ENCODE data around the gene ACO2.

The ACO2 gene

DNA sequence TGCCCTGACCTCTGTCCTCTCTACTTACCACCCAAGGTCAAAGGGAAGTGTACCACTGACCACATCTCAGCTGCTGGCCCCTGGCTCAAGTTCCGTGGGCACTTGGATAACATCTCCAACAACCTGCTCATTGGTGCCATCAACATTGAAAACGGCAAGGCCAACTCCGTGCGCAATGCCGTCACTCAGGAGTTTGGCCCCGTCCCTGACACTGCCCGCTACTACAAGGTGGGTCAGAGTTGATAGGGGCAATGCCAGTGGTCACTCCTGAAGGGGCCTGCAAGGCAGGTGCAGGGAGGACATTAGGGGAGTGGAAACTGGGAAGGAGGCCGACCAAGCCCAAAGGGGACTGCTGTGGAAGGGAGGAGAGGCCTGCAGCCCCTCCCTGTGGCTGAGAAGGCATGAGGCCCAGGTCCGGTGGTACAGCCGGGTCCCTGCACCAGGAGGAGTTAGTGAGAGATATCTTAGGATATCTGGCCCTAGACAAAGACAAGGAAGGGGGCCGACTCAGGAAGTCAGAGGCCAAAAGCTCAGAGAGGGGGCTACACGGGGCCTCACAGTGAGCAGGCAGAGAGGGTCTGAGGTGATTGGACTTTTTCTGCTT lies 57.4 kb downstream of the ACO2 start:
- TF ChIP-seq, protein P1, sequence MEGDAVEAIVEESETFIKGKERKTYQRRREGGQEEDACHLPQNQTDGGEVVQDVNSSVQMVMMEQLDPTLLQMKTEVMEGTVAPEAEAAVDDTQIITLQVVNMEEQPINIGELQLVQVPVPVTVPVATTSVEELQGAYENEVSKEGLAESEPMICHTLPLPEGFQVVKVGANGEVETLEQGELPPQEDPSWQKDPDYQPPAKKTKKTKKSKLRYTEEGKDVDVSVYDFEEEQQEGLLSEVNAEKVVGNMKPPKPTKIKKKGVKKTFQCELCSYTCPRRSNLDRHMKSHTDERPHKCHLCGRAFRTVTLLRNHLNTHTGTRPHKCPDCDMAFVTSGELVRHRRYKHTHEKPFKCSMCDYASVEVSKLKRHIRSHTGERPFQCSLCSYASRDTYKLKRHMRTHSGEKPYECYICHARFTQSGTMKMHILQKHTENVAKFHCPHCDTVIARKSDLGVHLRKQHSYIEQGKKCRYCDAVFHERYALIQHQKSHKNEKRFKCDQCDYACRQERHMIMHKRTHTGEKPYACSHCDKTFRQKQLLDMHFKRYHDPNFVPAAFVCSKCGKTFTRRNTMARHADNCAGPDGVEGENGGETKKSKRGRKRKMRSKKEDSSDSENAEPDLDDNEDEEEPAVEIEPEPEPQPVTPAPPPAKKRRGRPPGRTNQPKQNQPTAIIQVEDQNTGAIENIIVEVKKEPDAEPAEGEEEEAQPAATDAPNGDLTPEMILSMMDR (IDR thresholded peaks at IDR 0.05; ENCODE audit: borderline replicate concordance, insufficient read depth, low read depth, low read length), result no peak
- no peak overlapping the region for H3K4me3 ChIP-seq (ENCODE audit: low read depth, low read length)

DNA sequence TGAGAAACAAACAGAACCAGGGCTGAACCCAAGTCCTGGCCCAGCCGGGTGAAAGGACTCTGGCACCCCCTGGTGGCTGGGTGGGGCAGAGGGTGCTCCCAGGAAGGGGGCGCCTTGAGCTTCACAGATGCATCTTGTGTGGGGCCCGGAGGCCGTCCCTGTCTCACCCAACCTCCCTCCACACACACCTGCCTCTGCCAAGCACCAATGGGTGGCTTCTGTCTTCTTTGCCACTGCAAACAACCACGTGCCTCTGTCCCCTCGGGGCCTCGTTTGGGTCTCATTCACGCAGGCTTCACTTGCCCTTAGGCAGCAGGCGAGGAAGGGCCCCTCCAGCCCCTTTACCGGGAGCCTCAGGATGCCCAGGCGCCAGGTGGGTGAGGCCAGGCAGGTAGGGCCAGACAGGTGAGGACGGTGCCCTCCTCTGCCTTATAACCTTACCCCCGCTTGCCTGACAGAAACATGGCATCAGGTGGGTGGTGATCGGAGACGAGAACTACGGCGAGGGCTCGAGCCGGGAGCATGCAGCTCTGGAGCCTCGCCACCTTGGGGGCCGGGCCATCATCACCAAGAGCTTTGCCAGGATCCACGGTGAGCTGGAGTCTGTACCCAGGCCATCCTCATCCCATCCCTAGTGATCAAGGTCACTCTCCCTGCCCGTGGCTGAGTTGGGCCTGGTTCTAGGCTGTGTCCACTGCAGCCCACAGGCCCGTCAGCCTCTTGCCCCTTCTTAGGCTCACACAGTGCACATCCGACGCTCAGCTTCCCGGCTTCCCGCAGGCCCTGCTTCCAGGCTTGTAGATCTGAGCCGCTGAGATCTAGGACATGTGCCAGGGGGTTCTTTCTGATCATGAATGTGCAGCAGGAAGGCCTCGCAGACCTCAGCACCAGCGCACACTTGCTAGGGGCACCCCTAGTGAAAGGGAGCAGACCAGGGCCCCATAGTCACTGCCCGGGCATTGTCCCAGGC lies 58.2 kb downstream of the ACO2 start:
- TF ChIP-seq, protein P1 (IDR thresholded peaks at IDR 0.05; ENCODE audit: borderline replicate concordance, insufficient read depth, low read depth, low read length), result peak; percentile 94
- H3K4me3 ChIP-seq (ENCODE audit: low read depth, low read length), result no peak overlapping the region

DNA sequence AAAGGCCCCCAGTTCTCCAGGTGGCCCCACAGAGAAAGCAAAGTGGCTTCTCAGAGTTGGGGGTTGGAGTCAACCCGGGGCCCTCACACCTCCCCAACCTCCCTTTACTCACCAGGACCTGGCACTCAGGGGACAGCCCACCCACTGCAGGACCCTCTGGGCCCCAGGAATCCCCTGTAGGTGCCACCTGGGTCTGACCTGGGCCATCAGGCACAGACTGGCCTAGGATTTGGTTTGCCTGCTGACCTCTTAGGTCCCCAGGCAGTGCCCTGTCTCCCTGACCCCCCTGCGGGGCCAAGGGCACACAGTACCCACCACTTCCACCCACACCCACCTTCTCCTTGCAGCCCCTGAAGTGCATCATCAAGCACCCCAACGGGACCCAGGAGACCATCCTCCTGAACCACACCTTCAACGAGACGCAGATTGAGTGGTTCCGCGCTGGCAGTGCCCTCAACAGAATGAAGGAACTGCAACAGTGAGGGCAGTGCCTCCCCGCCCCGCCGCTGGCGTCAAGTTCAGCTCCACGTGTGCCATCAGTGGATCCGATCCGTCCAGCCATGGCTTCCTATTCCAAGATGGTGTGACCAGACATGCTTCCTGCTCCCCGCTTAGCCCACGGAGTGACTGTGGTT lies 59.3 kb downstream of the ACO2 start:
- no peak overlapping the region for H3K4me3 ChIP-seq (ENCODE audit: low read depth, low read length)
- TF ChIP-seq, protein P1 (IDR thresholded peaks at IDR 0.05; ENCODE audit: borderline replicate concordance, insufficient read depth, low read depth, low read length), result no peak

DNA sequence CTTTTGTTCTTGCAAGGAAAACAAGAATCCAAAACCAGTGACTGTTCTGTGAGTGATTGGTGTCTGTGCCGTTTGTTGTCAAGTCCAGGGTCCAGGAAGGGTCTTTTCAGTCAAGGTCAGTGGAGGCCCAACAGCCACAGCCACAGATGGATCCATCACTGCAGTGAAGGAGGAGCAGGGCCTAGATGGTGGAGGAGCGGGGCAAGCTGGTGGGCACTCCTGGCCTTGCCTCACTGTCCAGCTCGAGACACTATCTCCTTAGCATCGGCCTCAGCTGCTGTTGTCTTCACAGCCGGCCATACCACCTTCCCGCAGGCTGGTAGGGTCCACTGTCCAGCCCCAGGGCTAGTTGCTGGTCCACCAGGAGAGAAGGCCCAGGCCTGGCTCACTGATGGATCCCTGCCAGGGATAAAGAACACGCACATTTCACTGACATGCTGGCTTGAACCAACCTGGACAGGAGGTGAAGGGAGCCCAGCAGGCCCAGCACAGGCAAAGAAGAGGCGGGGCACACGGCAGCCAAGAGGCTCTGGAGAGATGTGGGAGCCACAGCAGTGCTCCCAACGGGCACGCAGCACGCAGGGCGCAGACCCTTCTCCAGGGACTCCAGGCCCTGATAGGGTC lies 60.1 kb downstream of the ACO2 start:
- TF ChIP-seq, protein P1 (IDR thresholded peaks at IDR 0.05; ENCODE audit: borderline replicate concordance, insufficient read depth, low read depth, low read length), result no peak
- no peak overlapping the region for H3K4me3 ChIP-seq (ENCODE audit: low read depth, low read length)

DNA sequence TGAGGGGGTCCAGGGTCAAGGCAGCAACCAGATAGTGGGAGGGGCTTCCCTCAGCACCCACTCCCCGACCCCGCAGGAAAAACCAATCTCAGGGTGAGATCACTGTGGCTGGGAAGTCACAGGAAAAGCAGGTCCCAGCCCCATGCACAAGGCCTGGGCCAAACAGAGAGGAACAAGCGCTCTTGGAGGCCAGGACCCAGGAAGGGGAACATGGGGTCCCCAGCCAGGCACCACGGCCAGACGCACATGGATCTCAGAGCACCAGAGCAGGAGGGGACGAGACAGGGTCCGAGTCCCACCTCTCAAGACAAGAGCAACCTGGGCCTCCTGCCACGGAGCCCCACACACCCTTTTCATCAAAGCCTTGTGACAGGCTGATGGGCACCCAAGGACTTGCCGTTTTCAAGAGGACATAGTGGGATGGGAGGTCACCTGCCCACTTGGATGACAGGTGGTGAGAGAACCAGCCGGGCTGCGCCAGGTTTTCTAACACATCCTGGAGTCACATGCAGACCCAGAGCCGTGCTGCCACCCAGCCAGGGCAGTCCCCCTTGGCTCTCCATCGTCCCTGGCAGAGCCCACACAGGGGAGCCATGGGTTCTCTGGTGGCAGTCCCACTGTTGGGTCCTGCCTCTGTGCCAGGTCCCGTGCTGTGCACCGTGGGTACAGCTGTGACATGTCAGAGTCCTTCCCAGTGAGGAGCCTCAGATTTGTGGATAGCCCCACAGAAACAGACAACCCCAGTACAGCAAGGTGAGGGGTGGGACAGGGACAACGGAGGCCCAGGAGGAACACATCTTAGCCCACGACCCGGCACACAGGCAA lies 62.2 kb downstream of the ACO2 start:
- TF ChIP-seq, protein P1 (IDR thresholded peaks at IDR 0.05; ENCODE audit: borderline replicate concordance, insufficient read depth, low read depth, low read length), result no peak
- H3K4me3 ChIP-seq (ENCODE audit: low read depth, low read length), result no peak overlapping the region

DNA sequence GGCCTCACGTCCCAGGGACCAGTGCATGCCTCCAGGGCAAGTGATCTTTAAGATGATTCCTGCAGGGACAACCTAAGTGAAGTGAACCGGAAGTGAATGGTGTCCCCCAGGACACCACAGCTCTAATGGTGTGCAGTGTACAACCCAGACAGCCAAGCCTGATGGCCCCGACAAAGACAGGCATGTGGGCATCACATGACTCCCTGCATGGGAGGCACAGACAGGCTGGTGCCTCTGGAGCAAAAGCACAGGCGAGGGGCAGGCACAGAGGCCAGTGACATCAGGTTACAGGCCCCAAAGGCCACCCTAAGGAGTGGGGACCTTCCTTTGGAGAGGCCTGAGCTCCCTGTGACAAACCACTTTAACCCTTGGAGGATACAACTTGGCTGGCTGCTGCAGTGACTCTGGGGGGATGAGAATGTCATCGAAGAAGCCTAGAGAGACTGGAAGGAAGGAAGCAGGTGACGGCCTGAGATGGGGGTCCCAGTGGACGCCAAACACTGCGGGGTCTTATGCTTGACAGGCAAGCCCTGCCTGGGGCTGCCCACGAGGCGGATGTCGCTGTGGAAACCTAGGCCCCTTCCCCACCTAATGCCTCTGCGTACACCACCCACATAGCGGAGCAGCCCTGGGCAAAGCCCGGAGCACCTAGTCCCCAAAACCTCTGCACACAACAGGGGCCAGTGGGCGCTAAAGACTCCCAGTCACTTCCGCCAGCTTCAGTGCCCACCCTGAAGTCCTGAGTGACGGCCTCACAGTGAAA lies 63.0 kb downstream of the ACO2 start:
- H3K4me3 ChIP-seq (ENCODE audit: low read depth, low read length), result no peak overlapping the region
- TF ChIP-seq, protein P1 (IDR thresholded peaks at IDR 0.05; ENCODE audit: borderline replicate concordance, insufficient read depth, low read depth, low read length), result no peak

Measured in GM12875 (cell line).